A549 (cell line): ENCODE measurements around the gene RFESD.
"Not testable (repeated sequence)": the region's sequence is repeated elsewhere in the genome, so short reads cannot be mapped to it uniquely, and the experiment has no call there.

Experiments used
- HDAC2 ChIP-seq: fragments of 200-600 bp; sonication (generic); IDR thresholded peaks from 2 replicates; pipeline ENCODE4 v1.6.1; 2016
- JUN ChIP-seq, 2 experiments: fragments of >200 bp; sonication (Bioruptor Twin); formaldehyde crosslinking; IDR thresholded peaks; 2 replicates in 1 of 2; 3 replicates in 1 of 2; pipeline ENCODE4 v1.6.1; 2016 to 2017
- POLR2A ChIP-seq: IDR thresholded peaks from 2 replicates; pipeline ENCODE4 v1.6.1; 2012; ENCODE audit warnings: mild to moderate bottlenecking, low read length
- TF ChIP-seq, protein P1 (sequence below): fragments of 200-600 bp; sonication (generic); IDR thresholded peaks from 2 replicates; pipeline ENCODE4 v1.6.1; 2016; ENCODE audit warnings: antibody characterized with exemption, mild to moderate bottlenecking, moderate library complexity
- TF ChIP-seq, protein P2 (sequence below): fragments of >200 bp; sonication (Bioruptor Twin); formaldehyde crosslinking; IDR thresholded peaks from 3 replicates; pipeline ENCODE4 v1.5.1; 2016
- TF ChIP-seq, protein P3 (sequence below): fragments of 450-650 bp; IDR thresholded peaks from 2 replicates; pipeline ENCODE4 v1.6.1; 2014; ENCODE audit warnings: antibody characterized with exemption

DNA sequence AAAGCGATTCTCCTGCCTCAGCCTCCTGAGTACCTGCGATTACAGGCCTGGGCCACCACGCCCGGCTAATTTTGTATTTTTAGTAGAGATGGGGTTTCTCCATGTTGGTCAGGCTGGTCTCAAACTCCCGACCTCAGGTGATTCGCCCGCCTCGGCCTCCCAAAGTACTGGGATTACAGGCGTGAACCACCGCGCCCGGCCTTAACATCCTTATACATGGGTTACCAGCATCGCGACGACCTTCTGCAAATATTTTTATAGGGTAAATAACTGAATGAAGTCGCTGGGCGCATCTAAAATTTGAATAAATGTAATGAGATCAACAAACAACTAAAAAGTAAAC lies 380 bp upstream of the RFESD start:
- not testable (repeated sequence) for TF ChIP-seq POLR2A; HDAC2; JUN (IDR thresholded peaks at IDR 0.05)
- TF ChIP-seq, protein P1, sequence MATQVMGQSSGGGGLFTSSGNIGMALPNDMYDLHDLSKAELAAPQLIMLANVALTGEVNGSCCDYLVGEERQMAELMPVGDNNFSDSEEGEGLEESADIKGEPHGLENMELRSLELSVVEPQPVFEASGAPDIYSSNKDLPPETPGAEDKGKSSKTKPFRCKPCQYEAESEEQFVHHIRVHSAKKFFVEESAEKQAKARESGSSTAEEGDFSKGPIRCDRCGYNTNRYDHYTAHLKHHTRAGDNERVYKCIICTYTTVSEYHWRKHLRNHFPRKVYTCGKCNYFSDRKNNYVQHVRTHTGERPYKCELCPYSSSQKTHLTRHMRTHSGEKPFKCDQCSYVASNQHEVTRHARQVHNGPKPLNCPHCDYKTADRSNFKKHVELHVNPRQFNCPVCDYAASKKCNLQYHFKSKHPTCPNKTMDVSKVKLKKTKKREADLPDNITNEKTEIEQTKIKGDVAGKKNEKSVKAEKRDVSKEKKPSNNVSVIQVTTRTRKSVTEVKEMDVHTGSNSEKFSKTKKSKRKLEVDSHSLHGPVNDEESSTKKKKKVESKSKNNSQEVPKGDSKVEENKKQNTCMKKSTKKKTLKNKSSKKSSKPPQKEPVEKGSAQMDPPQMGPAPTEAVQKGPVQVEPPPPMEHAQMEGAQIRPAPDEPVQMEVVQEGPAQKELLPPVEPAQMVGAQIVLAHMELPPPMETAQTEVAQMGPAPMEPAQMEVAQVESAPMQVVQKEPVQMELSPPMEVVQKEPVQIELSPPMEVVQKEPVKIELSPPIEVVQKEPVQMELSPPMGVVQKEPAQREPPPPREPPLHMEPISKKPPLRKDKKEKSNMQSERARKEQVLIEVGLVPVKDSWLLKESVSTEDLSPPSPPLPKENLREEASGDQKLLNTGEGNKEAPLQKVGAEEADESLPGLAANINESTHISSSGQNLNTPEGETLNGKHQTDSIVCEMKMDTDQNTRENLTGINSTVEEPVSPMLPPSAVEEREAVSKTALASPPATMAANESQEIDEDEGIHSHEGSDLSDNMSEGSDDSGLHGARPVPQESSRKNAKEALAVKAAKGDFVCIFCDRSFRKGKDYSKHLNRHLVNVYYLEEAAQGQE, result not testable (repeated sequence)
- TF ChIP-seq, protein P2, sequence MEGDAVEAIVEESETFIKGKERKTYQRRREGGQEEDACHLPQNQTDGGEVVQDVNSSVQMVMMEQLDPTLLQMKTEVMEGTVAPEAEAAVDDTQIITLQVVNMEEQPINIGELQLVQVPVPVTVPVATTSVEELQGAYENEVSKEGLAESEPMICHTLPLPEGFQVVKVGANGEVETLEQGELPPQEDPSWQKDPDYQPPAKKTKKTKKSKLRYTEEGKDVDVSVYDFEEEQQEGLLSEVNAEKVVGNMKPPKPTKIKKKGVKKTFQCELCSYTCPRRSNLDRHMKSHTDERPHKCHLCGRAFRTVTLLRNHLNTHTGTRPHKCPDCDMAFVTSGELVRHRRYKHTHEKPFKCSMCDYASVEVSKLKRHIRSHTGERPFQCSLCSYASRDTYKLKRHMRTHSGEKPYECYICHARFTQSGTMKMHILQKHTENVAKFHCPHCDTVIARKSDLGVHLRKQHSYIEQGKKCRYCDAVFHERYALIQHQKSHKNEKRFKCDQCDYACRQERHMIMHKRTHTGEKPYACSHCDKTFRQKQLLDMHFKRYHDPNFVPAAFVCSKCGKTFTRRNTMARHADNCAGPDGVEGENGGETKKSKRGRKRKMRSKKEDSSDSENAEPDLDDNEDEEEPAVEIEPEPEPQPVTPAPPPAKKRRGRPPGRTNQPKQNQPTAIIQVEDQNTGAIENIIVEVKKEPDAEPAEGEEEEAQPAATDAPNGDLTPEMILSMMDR, result not testable (repeated sequence)
- TF ChIP-seq, protein P3, sequence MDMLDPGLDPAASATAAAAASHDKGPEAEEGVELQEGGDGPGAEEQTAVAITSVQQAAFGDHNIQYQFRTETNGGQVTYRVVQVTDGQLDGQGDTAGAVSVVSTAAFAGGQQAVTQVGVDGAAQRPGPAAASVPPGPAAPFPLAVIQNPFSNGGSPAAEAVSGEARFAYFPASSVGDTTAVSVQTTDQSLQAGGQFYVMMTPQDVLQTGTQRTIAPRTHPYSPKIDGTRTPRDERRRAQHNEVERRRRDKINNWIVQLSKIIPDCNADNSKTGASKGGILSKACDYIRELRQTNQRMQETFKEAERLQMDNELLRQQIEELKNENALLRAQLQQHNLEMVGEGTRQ, result not testable (repeated sequence)
